GM18870 (cell line): ENCODE measurements around the gene HEXD.
"Not testable (repeated sequence)": the region's sequence is repeated elsewhere in the genome, so short reads cannot be mapped to it uniquely, and the experiment has no call there.

ENCODE experiments used
- ATAC-seq: cut with Tn5 transposase; IDR thresholded peaks from one replicate; pipeline ENCODE4 v1.9.1; 2021; ENCODE audit warnings: moderate library complexity; ENCODE audit not compliant: unreplicated experiment

Gene HEXD

DNA sequence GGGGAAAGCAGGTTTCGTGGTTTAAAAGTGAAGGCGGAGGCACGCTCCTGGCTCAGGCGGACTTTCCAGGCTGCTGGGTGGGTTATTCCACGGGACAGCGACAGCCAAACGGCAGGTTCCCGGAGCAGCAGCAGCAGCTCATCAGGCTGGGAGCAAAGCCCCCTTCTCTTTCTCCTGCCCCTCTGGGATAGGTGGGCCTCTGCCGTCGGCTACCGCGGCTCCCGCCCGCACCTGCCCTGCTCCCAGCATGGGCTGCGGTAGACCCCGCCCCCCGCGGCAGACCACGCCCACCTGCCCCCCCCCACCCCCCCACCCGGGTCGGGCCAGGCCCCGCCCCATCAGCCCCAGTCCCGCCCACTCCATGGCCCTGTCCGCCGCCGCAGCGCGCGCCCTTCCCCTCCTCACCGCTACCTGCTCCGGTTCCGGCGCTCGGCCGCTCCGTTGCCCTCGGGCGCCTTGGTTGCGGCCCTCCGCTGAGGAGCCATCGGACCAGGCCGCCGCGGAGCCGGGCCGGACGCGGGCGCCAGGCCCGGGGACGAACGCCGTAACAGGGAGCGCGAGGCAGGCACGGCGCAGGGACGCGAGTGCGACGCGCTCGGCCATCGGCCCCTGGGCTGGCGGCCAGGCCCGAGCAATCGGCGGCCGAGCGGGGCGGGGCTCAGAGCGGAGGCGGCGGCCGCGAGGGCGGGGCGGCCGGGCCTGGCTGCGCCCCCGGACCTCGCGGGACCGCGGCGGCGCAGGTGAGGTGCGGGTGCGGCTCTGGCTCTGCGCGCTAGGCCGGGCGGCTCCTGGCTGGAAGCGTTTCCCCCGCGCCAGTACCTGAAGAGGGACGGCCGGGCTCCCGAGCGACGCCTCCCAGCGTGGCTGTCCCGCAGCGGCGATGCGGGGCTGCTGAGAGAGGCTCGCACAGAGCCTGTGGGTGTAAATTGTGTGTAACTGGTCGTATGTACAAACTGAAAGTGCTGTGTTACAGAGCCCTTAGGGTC lies at the start of gene HEXD, which contains the start of gene OGFOD3:
Gene HEXD (plus strand): TSS at position 347 of the 986 bp plus-strand sequence. CDS start 1,453 bp downstream, outside the sequence.
Gene OGFOD3 (minus strand): TSS at position 586 of the 986 bp plus-strand sequence. CDS start 101 bp downstream, at position 485.
- peak; percentile 41 for ATAC-seq

DNA sequence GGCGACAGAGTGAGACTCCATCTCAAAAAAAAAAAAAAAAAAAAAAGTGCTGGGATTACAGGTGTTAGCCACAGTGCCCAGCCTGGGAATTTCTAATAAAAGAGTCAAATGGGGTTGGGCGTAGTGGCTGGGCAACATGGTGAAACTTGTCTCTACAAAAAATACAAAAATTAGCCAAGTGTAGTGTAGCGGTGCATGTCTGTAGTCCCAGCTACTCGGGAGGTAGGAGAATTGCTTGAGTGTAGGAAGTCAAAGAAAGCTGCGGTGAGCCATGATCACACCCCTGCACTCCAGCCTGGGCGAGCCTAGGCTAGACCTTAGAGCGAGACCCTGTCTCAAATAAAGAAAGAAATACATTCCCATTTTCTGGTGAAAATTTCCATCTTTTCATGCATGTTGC lies 48.9 kb upstream of the HEXD start:
- ATAC-seq = no peak

DNA sequence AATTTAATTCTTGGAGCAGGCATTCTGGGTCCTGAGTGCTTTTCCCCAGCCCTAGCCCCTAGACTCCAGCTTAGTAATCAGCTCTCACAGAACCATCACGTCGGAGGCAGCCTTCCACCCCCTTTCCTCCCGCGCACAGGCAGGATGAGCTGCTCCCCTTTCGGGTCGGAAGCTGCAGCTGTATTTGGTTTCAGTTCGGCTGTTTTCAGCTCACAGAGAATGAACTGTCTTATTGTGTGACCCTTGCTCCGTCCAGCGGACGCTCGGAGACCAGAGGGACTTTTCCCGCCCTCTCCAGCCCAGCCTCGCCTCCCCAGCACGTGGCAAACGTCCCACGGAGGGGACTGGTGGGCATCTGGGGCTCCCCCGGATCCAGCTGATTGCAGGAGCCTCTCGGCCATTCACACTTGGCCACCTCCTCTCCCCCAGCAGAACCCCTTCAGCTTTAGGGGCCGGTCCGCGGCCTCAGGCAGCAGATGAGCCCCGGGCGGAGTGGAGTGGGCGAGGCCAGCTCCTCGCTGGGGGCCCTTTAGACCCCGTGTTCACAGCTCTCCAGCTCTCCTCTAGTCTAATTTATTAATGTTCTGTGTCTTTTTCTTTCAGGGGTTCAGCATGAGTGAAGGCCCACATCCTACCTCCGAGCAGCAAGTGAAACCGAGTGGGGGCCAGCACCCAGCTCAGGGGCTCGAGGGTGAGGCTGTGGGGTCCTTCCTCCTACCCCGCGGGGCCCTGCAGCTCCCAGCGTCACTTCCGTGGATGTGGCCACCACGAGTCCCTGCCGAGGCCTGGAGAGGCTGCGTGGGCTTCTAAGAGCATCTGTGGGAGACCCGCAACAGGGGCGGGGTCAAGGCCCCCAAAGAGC lies 47.4 kb upstream of the HEXD start:
- ATAC-seq = no peak

DNA sequence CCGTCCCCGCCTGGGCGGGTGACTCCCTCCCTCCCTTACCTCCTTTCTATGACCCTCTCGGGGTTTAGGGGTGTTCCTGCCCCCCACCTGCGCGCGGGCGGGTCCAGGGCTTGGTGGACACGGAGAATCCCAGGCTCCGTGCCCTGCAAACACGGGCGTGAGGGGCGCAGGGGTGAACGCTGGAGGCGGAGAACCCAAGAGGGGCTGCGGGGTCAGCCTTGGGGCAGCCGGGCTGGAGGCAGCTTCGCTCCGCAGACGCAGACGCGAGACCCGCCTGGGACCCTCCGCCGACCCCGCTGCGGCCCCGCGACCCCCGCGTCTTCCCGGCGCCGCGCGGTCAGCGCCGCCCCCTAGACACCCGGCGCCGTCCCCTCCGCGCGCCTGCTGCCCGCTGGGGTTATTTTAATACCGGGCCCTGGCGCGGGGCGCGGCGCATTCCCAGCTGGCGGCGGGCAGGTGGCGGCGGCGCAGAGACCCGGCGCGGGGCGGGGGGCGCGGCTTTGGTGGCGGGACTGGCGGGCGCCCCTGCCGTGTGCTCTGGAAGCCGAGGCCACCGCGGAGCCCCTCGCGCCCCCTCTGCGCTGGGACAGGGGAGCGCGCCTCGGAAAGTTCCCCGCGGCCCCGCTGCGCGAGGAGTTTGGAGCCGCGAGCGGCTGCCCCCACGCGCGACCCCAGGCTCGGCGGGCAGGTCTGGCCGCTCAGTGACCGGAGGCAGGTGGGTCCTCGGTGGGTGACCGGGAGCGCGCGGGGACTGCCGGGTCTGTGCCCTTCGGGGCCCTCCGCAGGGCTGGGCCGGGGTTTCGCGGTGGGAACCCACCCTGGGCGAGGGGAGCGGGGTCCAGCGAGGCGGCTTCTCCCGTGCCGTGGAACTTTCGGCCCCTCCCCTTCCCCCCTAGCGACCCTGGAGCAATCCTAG lies 46.6 kb upstream of the HEXD start, which contains the start of gene UTS2R:
Gene UTS2R (plus strand): TSS at position 433 of the 916 bp plus-strand sequence. CDS start 2,560 bp downstream, outside the sequence.
- no peak for ATAC-seq

DNA sequence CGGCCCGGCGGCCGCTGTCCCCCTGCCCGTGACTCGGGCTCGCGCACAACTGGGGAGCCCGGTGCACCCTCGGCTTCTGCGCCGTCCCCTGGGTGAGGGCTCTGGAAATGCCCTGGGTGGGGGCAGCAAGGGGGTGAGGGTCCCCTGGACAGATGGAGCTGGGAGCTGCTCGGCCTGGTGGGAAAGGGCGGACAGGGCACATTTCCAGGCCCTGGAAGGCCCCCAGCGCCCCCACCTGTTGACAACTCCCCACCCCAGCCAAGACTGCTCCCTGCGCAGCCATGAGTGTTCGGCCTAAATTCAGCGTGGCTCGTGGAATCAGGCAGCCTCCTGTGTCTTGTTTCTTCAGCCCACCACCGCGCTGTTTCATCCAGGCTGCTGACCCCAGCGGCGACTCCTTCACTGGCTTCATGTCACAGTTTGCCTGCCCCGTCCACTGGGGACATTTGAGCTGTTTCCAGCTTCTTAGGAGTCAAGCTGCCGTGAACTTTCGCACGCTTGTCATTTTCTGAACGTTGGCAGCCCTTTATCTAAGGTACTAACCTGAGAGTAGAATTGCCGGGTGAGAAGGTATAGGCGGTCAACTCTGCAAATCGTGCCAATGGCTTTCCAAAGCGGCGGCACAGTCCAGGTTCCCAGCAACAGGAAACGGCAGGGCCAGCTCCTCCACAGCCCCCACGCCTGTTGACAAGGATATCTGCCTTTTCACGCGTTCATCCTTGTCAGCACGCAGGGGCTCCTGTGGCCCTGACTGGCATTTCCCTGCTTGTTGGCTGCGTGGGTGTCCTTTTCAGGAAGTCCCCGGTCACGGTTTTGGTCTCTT lies 45.7 kb upstream of the HEXD start:
- ATAC-seq = no peak

DNA sequence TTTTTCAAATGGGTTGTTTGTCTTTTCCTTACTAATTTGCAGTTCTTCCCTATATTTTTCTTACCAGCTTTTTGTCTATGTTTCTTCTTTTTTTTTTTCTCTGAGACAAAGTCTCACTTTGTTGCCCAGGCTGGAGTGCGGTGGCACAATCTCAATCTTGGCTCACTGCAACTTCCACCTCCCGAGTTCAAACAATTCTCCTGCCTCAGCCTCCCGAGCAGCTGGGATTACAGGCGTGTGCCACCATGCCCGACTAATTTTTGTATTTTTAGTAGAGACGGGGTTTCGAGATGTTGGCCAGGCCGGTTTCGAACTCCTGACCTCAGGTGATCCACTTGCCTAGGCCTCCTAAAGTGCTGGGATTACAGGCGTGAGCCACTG lies 45.1 kb upstream of the HEXD start:
- ATAC-seq = not testable (repeated sequence)

DNA sequence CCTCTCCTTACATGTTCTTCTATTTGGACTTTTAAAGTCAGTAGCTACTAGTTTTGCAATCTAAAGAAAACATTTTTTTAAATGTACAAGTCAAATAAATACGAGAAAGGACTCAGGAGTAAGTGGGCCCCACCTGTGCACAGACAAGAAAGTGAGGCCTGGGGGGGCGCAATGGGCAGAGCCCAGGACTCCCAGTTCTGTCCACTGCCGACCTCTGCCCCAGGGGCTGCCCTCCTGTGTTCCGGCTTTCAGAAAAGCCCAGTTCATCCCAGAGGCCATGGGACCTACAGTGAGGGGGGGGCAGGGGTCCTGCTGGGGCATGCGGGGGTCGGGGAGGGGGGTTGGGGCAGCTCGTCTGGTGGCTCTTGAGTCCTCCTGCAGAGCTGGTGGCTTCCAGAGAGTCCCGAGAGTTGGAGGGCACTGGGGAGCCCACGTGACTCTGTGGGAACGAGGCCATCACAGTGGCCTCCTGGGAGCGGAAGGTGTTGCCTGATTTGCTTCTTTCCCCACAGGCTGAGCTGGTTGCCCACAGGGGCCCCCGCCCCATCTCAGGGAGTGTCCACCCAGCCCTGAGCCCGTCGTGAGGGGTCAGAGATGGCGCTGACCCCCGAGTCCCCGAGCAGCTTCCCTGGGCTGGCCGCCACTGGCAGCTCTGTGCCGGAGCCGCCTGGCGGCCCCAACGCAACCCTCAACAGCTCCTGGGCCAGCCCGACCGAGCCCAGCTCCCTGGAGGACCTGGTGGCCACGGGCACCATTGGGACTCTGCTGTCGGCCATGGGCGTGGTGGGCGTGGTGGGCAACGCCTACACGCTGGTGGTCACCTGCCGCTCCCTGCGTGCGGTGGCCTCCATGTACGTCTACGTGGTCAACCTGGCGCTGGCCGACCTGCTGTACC lies 44.2 kb upstream of the HEXD start:
- ATAC-seq = no peak

DNA sequence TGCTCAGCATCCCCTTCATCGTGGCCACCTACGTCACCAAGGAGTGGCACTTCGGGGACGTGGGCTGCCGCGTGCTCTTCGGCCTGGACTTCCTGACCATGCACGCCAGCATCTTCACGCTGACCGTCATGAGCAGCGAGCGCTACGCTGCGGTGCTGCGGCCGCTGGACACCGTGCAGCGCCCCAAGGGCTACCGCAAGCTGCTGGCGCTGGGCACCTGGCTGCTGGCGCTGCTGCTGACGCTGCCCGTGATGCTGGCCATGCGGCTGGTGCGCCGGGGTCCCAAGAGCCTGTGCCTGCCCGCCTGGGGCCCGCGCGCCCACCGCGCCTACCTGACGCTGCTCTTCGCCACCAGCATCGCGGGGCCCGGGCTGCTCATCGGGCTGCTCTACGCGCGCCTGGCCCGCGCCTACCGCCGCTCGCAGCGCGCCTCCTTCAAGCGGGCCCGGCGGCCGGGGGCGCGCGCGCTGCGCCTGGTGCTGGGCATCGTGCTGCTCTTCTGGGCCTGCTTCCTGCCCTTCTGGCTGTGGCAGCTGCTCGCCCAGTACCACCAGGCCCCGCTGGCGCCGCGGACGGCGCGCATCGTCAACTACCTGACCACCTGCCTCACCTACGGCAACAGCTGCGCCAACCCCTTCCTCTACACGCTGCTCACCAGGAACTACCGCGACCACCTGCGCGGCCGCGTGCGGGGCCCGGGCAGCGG lies 43.4 kb upstream of the HEXD start:
- no peak for ATAC-seq

DNA sequence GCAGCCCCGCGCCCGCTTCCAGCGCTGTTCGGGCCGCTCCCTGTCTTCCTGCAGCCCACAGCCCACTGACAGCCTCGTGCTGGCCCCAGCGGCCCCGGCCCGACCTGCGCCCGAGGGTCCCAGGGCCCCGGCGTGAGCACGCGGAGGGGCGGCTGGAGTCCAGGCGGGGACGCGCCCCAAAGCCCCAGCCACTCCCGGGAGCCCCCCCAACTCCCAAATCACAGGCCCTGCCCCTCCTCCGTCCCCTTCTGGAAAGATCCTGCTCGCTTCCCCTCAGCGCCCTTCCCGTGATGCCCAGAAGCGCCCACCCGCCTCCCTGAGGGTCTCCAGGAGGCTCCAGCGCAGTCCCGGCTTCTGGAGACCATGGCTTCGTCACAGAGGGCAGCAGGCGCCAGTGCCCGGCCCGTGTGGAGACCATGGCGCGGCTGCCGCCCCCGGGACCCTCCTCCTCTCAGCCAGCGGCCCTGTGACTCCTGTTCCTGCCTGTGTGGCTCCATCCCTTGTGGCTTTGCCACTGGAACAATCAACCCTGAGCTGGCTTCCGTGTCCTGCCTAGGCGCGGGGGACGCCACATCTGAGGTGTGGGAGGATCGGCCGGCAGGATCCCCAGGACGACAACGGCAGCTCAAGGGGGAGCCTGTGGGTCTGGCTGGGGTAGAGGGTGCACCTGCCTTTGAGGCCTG lies 42.6 kb upstream of the HEXD start:
- no peak for ATAC-seq

DNA sequence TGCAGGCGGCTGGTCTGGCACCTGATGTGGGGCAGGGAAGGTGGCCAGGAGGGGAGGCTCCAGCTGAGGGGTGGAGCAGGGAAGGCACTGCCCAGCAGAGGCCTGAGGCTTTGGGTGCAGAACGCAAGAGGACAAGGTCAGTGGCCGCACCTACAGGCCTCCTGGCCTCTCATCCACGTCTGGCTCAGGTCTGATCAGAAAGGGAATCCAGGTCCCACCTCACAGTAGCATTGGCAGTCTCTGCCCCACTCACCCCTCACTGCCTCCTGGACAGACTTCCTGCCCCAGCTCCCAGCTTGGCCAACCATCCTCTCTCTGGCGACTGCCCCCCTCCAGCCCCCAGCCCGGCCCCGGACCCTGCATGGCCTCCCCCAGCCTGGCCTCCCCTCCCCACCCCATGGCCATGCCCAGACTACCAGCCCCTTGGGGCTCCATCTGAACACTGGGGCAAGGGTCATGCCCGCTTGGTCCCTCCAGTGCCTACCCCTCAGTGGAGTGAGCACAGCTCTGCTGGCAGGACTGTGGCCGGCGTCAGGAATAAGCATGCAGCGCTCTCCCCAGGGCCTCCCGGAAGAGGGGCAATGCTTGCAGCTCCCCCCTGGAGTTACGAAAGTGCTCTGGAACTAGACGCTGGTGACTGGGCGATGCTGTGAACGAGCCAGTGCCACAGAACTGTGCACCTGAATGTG lies 42.0 kb upstream of the HEXD start:
- ATAC-seq = no peak

DNA sequence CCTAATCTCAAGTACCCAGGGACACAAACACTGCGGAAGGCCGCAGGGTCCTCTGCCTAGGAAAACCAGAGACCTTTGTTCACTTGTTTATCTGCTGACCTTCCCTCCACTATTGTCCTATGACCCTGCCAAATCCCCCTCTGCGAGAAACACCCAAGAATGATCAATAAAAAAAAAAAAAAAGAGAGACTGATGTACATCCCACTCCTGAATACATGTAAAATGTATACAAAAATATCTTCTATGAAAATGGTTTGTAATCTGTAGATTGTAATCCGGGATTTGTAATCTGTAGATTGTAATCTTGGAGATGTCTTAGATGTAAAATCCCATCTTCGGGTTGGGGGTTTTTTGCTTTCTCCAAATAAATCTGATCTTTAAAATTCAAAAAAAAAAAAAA lies 40.9 kb upstream of the HEXD start:
- not testable (repeated sequence) for ATAC-seq

DNA sequence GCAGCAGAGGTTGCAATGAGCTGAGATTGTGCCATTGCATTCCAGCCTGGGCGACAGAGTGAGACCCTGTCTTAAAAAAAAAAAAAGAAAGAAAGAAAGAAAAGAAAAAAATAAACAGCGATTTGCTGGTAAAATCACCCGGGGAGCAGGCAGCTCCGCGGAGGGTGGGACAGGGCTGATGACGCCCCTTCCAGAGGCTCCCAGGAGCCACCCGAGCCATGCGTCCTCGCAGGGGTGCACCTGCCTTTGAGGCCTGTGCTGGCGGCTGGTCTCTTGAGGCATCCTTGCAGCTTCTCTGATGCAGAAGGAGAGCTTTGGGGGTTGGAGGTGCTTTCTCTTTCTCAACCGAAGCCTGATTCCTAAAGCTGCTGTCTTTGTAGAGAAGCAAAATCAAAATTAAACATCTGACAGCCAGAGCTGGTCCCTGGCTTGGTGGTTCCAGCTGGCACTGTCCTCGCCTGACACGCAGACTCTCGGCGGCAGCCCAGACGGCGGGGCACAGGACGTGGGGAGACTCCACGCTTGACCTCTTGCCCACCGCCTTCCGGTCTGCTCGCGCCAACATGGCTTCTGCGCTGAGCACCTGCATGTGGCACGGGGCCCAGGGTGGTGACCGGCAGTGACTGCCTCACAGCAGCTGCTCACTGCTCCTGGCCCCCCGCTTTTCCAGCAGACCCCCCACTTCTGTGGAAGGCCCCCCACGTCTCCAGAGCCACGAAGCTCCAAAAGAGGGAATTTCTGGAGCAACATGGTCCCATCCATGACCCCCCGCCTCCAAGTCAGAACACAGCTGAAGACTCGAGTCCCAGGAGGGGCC lies 40.0 kb upstream of the HEXD start:
- no peak for ATAC-seq

DNA sequence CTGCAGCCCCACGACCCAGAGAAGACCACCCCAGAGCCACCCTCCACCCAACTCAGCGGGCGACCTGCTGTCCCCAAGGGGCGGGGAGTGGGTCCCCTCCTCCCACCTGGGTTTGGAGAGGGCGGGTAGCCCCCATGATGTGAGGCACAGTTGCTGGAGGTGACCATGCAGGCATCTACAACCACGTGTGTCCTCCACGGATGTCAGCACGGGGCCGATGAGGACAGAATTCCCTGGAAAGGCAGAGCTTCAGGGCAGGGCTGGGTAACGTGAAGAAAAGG lies 39.5 kb upstream of the HEXD start:
- no peak for ATAC-seq

DNA sequence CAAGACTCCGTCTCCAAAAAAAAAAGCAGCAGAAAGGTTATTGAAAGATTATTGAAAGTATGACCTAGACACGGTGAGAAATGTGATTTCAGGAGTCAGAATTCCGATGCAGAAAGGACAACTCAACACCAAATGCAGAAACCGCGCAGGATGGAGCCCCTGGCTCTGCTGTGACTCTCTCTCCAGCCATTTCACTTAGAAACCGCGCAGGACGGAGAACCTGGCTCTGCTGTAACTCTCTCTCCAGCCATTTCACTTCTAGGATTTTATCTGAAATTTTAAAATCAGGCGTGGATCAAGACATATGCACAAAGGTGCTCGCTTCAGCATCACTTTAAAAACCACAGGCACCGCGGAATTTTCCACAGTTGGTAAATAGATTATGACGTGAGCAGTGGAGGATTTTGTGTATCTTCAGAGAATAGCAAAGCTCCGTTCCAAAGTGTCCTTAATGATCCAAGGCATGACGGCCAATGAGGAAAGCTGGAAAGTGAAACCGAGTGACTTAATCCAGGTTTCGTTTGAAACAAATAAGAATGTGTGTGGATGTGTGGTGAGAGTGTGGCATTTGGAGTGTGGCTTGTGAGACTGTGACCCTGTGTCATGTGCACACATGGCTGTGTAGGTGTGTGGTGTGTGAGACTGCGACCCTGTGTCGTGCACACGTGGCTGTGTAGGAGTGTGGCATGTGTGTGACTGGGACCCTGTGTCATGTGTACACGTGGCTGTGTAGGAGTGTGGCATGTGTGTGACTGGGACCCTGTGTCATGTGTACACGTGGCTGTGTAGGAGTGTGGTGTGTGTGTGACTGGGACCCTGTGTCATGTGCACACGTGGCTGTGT lies 37.1 kb upstream of the HEXD start:
- ATAC-seq = no peak

DNA sequence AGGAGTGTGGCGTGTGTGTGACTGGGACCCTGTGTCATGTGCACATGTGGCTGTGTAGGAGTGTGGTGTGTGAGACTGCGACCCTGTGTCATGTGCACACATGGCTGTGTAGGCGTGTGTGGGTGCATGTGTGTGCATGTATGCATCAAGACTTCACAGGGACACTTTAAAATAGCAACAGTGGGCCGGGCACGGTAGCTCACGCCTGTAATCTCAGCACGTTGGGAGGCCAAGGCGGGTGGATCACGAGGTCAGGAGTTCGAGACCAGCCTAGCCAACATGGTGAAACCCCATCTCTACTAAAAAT lies 36.5 kb upstream of the HEXD start:
- ATAC-seq = not testable (repeated sequence)
